Mesenchymal stem cell (in vitro differentiated cells and primary cell): Measurements from ENCODE around the gene LBR.

ENCODE experiments used
- DNase-seq: peaks from one replicate; pipeline ENCODE4 v3.0.0-alpha.2; 2013
- H2AFZ ChIP-seq: one replicate; pipeline ENCODE4 v1.6.1; 2013; ENCODE audit warnings: low read depth, mild to moderate bottlenecking, control low read depth, inconsistent platforms, low read length, moderate library complexity
- H2AK5ac ChIP-seq: 2 replicates; pipeline ENCODE4 v1.6.1; 2013; ENCODE audit warnings: low read length, moderate library complexity, mild to moderate bottlenecking, inconsistent platforms; ENCODE audit not compliant: severe bottlenecking
- H2BK120ac ChIP-seq: one replicate; pipeline ENCODE4 v1.6.1; 2013; ENCODE audit warnings: low read depth, mild to moderate bottlenecking, inconsistent platforms, low read length, moderate library complexity
- H2BK12ac ChIP-seq, 2 experiments: one replicate each; pipeline ENCODE4 v1.6.1; 2013; ENCODE audit warnings: inconsistent platforms in 2 of 2, low read length in 2 of 2, mild to moderate bottlenecking in 2 of 2, moderate library complexity in 2 of 2, control low read depth in 1 of 2
- H2BK15ac ChIP-seq: one replicate; pipeline ENCODE4 v1.6.1; 2013; ENCODE audit warnings: mild to moderate bottlenecking, low read depth, inconsistent platforms; ENCODE audit not compliant: poor library complexity, severe bottlenecking
- H2BK5ac ChIP-seq: 2 replicates; pipeline ENCODE4 v1.6.1; 2013; ENCODE audit warnings: low read depth, mild to moderate bottlenecking, low read length, control low read depth, inconsistent platforms; ENCODE audit not compliant: poor library complexity, severe bottlenecking
- H3K14ac ChIP-seq, 2 experiments: one replicate each; pipeline ENCODE4 v1.6.1; 2013; ENCODE audit warnings: inconsistent platforms in 2 of 2, low read length in 2 of 2, control low read depth in 1 of 2, mild to moderate bottlenecking in 1 of 2, moderate library complexity in 1 of 2
- H3K18ac ChIP-seq, 2 experiments: one replicate each; pipeline ENCODE4 v1.6.1; 2013; ENCODE audit warnings: inconsistent platforms in 2 of 2, low read length in 2 of 2, control low read depth in 1 of 2, low read depth in 1 of 2, mild to moderate bottlenecking in 1 of 2
- H3K23ac ChIP-seq, 2 experiments: one replicate each; pipeline ENCODE4 v1.6.1; 2013; ENCODE audit warnings: inconsistent platforms in 2 of 2, low read length in 2 of 2, mild to moderate bottlenecking in 2 of 2, moderate library complexity in 2 of 2, control low read depth in 1 of 2
- H3K27ac ChIP-seq: 2 replicates; pipeline ENCODE4 v1.5.1; 2013; ENCODE audit warnings: mild to moderate bottlenecking, moderate library complexity, low read length, control low read depth, inconsistent platforms; ENCODE audit not compliant: poor library complexity, severe bottlenecking
- H3K27me3 ChIP-seq, 2 experiments: 2 replicates each; pipeline versions ENCODE4 v1.6.1 to v1.7.0; 2013; ENCODE audit warnings: low read length in 2 of 2, mild to moderate bottlenecking in 2 of 2, moderate library complexity in 2 of 2, control low read depth in 1 of 2, inconsistent platforms in 1 of 2; ENCODE audit not compliant: control insufficient read depth in 1 of 2, insufficient read depth in 1 of 2
- H3K36me3 ChIP-seq, 2 experiments: 2 replicates each; pipeline versions ENCODE4 v1.6.1 to v1.7.0; 2013; ENCODE audit warnings: low read length in 2 of 2, control low read depth in 1 of 2, inconsistent platforms in 1 of 2, low read depth in 1 of 2, mild to moderate bottlenecking in 1 of 2; ENCODE audit not compliant: insufficient read depth in 2 of 2, control insufficient read depth in 1 of 2
- H3K4ac ChIP-seq, 2 experiments: one replicate each; pipeline ENCODE4 v1.6.1; 2013; ENCODE audit warnings: inconsistent platforms in 2 of 2, low read length in 2 of 2, mild to moderate bottlenecking in 2 of 2, moderate library complexity in 2 of 2, control low read depth in 1 of 2, low read depth in 1 of 2
- H3K4me1 ChIP-seq: 2 replicates; pipeline ENCODE4 v1.6.1; 2013; ENCODE audit warnings: low read depth, low read length, control low read depth; ENCODE audit not compliant: control insufficient read depth, insufficient read depth
- H3K4me2 ChIP-seq: 2 replicates; pipeline ENCODE4 v1.6.1; 2013; ENCODE audit warnings: low read length, mild to moderate bottlenecking, inconsistent platforms; ENCODE audit not compliant: poor library complexity, severe bottlenecking
- H3K4me3 ChIP-seq, 2 experiments: 2 replicates each; pipeline versions ENCODE4 v1.5.1 to v1.7.0; 2013; ENCODE audit warnings: low read length in 2 of 2, mild to moderate bottlenecking in 2 of 2, control low read depth in 1 of 2, low read depth in 1 of 2; ENCODE audit not compliant: insufficient read depth in 1 of 2
- H3K79me1 ChIP-seq: replicated peaks from 2 replicates; pipeline ENCODE4 v1.6.1; 2013; ENCODE audit warnings: mild to moderate bottlenecking, control low read depth, low read length, inconsistent platforms; ENCODE audit not compliant: poor library complexity, severe bottlenecking
- H3K9ac ChIP-seq: 2 replicates; pipeline ENCODE4 v1.7.0; 2013; ENCODE audit warnings: mild to moderate bottlenecking, low read length, moderate library complexity
- H3K9me3 ChIP-seq: 2 replicates; pipeline ENCODE4 v1.7.0; 2013; ENCODE audit warnings: mild to moderate bottlenecking, low read length; ENCODE audit not compliant: control insufficient read depth
- H4K8ac ChIP-seq: one replicate; pipeline ENCODE4 v1.6.1; 2013; ENCODE audit warnings: inconsistent platforms, mild to moderate bottlenecking, low read length, moderate library complexity
- H4K91ac ChIP-seq: one replicate; pipeline ENCODE4 v1.6.1; 2013; ENCODE audit warnings: mild to moderate bottlenecking, low read length, inconsistent platforms
- WGBS: methylation state at CpG from one replicate; pipeline ENCODE4 v1.1.7; 2013; ENCODE audit warnings: mixed read lengths; 5-methylcytosine and 5-hydroxymethylcytosine counted together

Gene LBR

DNA sequence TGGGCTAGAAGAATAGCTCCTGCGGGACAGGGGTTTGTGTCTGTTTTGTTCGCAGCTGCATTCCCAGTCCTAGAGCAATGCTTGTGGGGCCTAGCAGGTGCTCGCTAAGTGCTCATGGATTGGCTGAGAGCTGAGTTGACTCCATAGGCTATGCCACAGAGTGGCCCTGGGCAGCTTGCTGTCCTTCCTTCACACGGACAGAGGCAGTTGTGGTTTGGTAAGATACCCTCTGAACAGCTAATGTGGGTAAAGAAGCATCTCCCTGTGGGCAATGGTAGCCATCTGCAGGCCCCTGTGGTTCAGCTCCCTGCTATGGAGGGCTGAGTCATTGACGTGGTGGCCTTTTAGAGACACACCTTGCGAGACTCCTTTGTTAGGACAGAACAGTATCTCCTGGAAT is 23.5 kb upstream of the LBR start:
- no peak overlapping the region for H4K91ac ChIP-seq
- H3K14ac ChIP-seq, result no peak overlapping the region
- H3K36me3 ChIP-seq, result no peaks in the 10 kb centered on the region
- peak overlapping the region; percentile 5 for H2AK5ac ChIP-seq
- H2AFZ ChIP-seq, result no peak overlapping the region
- no peak overlapping the region for H3K9ac ChIP-seq
- no peak overlapping the region for H2BK12ac ChIP-seq
- no peak overlapping the region for H3K23ac ChIP-seq
- no peak overlapping the region for H4K8ac ChIP-seq
- peaks cover 22% of the 10 kb centered on the region for H3K4me1 ChIP-seq
- no peaks in the 10 kb centered on the region for H3K9me3 ChIP-seq
- WGBS, result 90% methylated on average over 4 of the region's 6 CpGs
- H3K79me1 ChIP-seq, result no peaks in the 10 kb centered on the region
- no peak overlapping the region for H3K4me3 ChIP-seq
- no peak for DNase-seq
- no peak overlapping the region for H3K4me2 ChIP-seq
- peaks cover 0 to 14% of the 10 kb centered on the region in 2 experiments for H3K27me3 ChIP-seq
- no peak overlapping the region for H2BK5ac ChIP-seq
- no peak overlapping the region for H2BK15ac ChIP-seq
- no peak overlapping the region for H3K4ac ChIP-seq
- H2BK120ac ChIP-seq, result no peak overlapping the region
- H3K27ac ChIP-seq, result no peak overlapping the region
- no peak overlapping the region for H3K18ac ChIP-seq

DNA sequence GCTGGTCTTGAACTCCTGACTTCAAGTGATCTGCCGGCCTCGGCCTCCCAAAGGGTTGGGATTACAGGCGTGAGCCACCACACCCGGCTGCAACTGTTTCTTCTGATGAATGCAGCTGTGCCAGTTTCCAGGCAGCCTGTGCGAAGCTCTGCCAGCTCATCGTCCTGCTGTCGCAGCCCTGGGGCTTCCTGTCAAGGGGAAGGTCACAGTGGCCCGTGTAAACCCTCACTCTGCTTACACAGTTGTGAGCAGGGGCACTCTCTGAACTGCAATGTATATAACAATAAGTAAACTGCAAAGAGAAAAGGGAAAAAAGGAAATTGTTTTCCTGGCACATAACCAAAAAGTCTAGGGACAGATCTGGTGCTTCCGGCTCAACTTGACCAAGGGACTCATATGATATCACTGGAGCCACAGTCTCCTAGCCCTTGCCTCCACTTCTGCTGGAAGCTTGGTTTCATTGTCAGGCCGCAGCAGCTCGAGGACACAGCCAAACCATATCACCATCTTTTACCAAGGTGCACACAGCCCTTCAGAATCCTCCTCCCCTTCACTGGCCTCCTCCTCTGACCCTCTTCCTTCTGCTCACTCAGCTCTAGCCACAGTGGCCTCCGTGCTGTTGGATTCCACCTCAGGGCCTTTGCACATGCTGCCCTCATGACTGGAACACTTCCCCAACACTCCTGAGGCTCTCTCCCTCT is 22.8 kb upstream of the LBR start:
- WGBS, result 94% methylated on average over 11 of the region's 12 CpGs
- Histone ChIP-seq H3K9ac (no peak overlapping the region), H3K18ac (no peak overlapping the region), H3K4me2 (no peak overlapping the region), H3K4me1 (peaks cover 28% of the 10 kb centered on the region), H3K23ac (no peak overlapping the region), H2BK5ac (no peak overlapping the region), H2BK15ac (no peak overlapping the region), H2AK5ac (peak overlapping the region; percentile 58), H2BK12ac (no peak overlapping the region), H3K4me3 (no peak overlapping the region), H3K4ac (no peak overlapping the region), H3K79me1 (no peaks in the 10 kb centered on the region), H4K91ac (no peak overlapping the region), H2AFZ (no peak overlapping the region), H3K14ac (no peak overlapping the region), H3K27ac (no peak overlapping the region), H2BK120ac (no peak overlapping the region), H3K27me3 (peaks cover 0 to 14% of the 10 kb centered on the region in 2 experiments), H4K8ac (no peak overlapping the region), H3K9me3 (no peaks in the 10 kb centered on the region), H3K36me3 (no peaks in the 10 kb centered on the region)
- no peak for DNase-seq

DNA sequence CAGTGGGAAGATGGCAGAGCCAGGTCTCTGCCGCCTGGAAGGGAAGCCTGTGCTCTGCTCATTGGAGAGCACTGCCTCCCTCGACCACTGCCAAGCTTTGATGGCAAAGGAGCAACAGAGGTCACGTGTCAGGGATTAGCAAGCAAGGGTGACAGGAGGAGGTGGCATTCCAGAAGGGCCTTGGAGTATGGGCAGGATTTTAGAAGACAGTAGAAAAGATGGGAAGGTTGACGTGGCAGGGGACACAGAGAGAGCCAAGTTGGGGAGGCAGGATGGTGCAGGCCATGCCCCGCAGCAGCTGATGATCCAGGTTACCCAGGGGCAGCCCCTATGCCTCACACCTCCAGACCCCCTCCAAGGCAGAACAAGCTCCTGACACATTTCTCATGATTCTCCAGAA is 21.9 kb upstream of the LBR start:
- no peak overlapping the region for H2BK5ac ChIP-seq
- no peak overlapping the region for H3K27ac ChIP-seq
- H3K36me3 ChIP-seq, result no peaks in the 10 kb centered on the region
- no peaks in the 10 kb centered on the region for H3K9me3 ChIP-seq
- H4K91ac ChIP-seq, result no peak overlapping the region
- no peak overlapping the region for H3K23ac ChIP-seq
- H3K4me1 ChIP-seq, result peaks cover 33% of the 10 kb centered on the region
- H2AK5ac ChIP-seq, result peak overlapping the region; percentile 62
- H3K4ac ChIP-seq, result no peak overlapping the region
- H4K8ac ChIP-seq, result no peak overlapping the region
- H2AFZ ChIP-seq, result no peak overlapping the region
- H3K4me2 ChIP-seq, result no peak overlapping the region
- 95% methylated on average over 5 of the region's 5 CpGs for WGBS
- H2BK15ac ChIP-seq, result no peak overlapping the region
- no peak overlapping the region for H3K4me3 ChIP-seq
- peak overlapping the region in 1 of 2 experiments; percentile 1 for H2BK12ac ChIP-seq
- peak overlapping the region in 1 of 2 experiments; percentile 2 for H3K14ac ChIP-seq
- H2BK120ac ChIP-seq, result no peak overlapping the region
- no peak overlapping the region for H3K9ac ChIP-seq
- no peak overlapping the region for H3K18ac ChIP-seq
- peaks cover 0 to 14% of the 10 kb centered on the region in 2 experiments for H3K27me3 ChIP-seq
- DNase-seq, result no peak
- H3K79me1 ChIP-seq, result no peaks in the 10 kb centered on the region

DNA sequence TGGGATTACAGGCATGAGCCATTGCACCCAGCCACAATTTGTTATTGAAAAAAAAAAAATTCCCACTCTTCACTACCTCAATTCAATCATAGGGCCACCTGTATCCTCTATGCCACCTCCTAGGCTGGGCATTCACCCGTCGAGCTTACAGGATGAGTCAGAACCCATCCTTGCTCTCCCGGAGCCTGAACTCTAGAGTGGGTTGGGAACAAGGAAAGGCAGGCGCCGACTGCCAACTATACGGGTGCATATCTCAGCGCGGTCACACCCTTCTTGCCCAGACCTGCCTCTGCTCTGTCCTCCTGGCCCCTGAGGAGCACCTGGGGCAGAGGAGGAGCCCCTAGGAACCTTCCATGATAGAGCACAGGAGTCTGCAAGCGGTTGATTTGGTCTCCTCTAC is 21.4 kb upstream of the LBR start:
- H4K8ac ChIP-seq, result no peak overlapping the region
- H2BK120ac ChIP-seq, result no peak overlapping the region
- no peak overlapping the region for H2AFZ ChIP-seq
- H3K18ac ChIP-seq, result no peak overlapping the region
- H3K9ac ChIP-seq, result no peak overlapping the region
- H3K36me3 ChIP-seq, result no peaks in the 10 kb centered on the region
- H2AK5ac ChIP-seq, result no peak overlapping the region
- no peaks in the 10 kb centered on the region for H3K79me1 ChIP-seq
- no peak overlapping the region for H3K23ac ChIP-seq
- H3K4me2 ChIP-seq, result no peak overlapping the region
- H4K91ac ChIP-seq, result no peak overlapping the region
- no peak overlapping the region for H2BK15ac ChIP-seq
- no peak overlapping the region for H3K27ac ChIP-seq
- peaks cover 0 to 14% of the 10 kb centered on the region in 2 experiments for H3K27me3 ChIP-seq
- H3K4me3 ChIP-seq, result no peak overlapping the region
- H3K4me1 ChIP-seq, result peaks cover 32% of the 10 kb centered on the region
- H3K14ac ChIP-seq, result no peak overlapping the region
- 87% methylated on average over 9 of the region's 9 CpGs for WGBS
- no peak overlapping the region for H3K4ac ChIP-seq
- H2BK5ac ChIP-seq, result no peak overlapping the region
- DNase-seq, result no peak
- no peak overlapping the region for H2BK12ac ChIP-seq
- H3K9me3 ChIP-seq, result no peaks in the 10 kb centered on the region
